Measurements from ENCODE around the gene CACNA2D3. TPM values are rescaled to one million over a fixed set of nuclear protein-coding genes. Genes with fewer than 3 reads are reported as not detected.

Gene CACNA2D3
- total RNA-seq, 2 donors from 2014 or later = not detected

- peaks cover 4% of the 10 kb centered on the region for H3K9me3 Mint-ChIP-seq
- no peaks in the 10 kb centered on the region for H3K4me1 Mint-ChIP-seq
- no peak overlapping the region for H3K4me3 Mint-ChIP-seq
- no peaks in the 10 kb centered on the region for H3K36me3 Mint-ChIP-seq (ENCODE audit: low read depth)
- ATAC-seq (replicated peaks) = no peak
- H3K27me3 Mint-ChIP-seq = peaks cover 3% of the 10 kb centered on the region
- no peak overlapping the region for H3K27ac Mint-ChIP-seq
Observed at GRCh38 chr3:55002416-55002930, 880.1 kb downstream of the CACNA2D3 start.

GRCh38 chr3:55006244-55006676, 883.9 kb downstream of the CACNA2D3 start:
- Mint-ChIP-seq H3K4me3 (no peak overlapping the region), H3K9me3 (peaks cover 4% of the 10 kb centered on the region), H3K36me3 (ENCODE audit: low read depth) (no peaks in the 10 kb centered on the region), H3K4me1 (no peaks in the 10 kb centered on the region), H3K27ac (no peak overlapping the region), H3K27me3 (peaks cover 3% of the 10 kb centered on the region)
- ATAC-seq (replicated peaks) = no peak

GRCh38 chr3:55007971-55008370, 885.6 kb downstream of the CACNA2D3 start:
- Mint-ChIP-seq H3K36me3 (ENCODE audit: low read depth) (no peaks in the 10 kb centered on the region), H3K4me3 (no peak overlapping the region), H3K27ac (no peak overlapping the region)

GRCh38 chr3:55009372-55009771, 887.0 kb downstream of the CACNA2D3 start:
- no peaks in the 10 kb centered on the region for H3K9me3 Mint-ChIP-seq
- no peak overlapping the region for H3K4me3 Mint-ChIP-seq
- no peak for ATAC-seq (replicated peaks)
- no peak overlapping the region for H3K27ac Mint-ChIP-seq
- H3K36me3 Mint-ChIP-seq (ENCODE audit: low read depth) = no peaks in the 10 kb centered on the region
- no peaks in the 10 kb centered on the region for H3K4me1 Mint-ChIP-seq
- H3K27me3 Mint-ChIP-seq = peaks cover 6% of the 10 kb centered on the region

More at GRCh38 chr3:55007971-55008370, 885.6 kb downstream of the CACNA2D3 start:
- peaks cover 4% of the 10 kb centered on the region for H3K9me3 Mint-ChIP-seq
- no peaks in the 10 kb centered on the region for H3K4me1 Mint-ChIP-seq
- no peak for ATAC-seq (replicated peaks)
- H3K27me3 Mint-ChIP-seq = peaks cover 6% of the 10 kb centered on the region

GRCh38 chr3:55012091-55012490, 889.7 kb downstream of the CACNA2D3 start:
- Mint-ChIP-seq H3K4me1 (no peaks in the 10 kb centered on the region), H3K4me3 (no peak overlapping the region), H3K9me3 (no peaks in the 10 kb centered on the region), H3K27me3 (peaks cover 3% of the 10 kb centered on the region), H3K27ac (no peak overlapping the region), H3K36me3 (ENCODE audit: low read depth) (no peaks in the 10 kb centered on the region)
- ATAC-seq (replicated peaks) = no peak

GRCh38 chr3:55013145-55013925, 891.0 kb downstream of the CACNA2D3 start:
- Mint-ChIP-seq H3K27me3 (peaks cover 3% of the 10 kb centered on the region), H3K9me3 (no peaks in the 10 kb centered on the region), H3K36me3 (ENCODE audit: low read depth) (no peaks in the 10 kb centered on the region), H3K4me1 (no peaks in the 10 kb centered on the region), H3K4me3 (no peak overlapping the region), H3K27ac (no peak overlapping the region)
- no peak for ATAC-seq (replicated peaks)

GRCh38 chr3:55014081-55014480, 891.7 kb downstream of the CACNA2D3 start:
- Mint-ChIP-seq H3K36me3 (ENCODE audit: low read depth) (no peaks in the 10 kb centered on the region), H3K4me1 (no peaks in the 10 kb centered on the region), H3K27ac (no peak overlapping the region), H3K4me3 (no peak overlapping the region), H3K9me3 (peaks cover 3% of the 10 kb centered on the region), H3K27me3 (peaks cover 3% of the 10 kb centered on the region)
- no peak for ATAC-seq (replicated peaks)

GRCh38 chr3:55014906-55015305, 892.6 kb downstream of the CACNA2D3 start:
- ATAC-seq (replicated peaks) = no peak
- H3K27ac Mint-ChIP-seq = no peak overlapping the region
- H3K4me1 Mint-ChIP-seq = no peaks in the 10 kb centered on the region
- peaks cover 3% of the 10 kb centered on the region for H3K9me3 Mint-ChIP-seq
- H3K36me3 Mint-ChIP-seq (ENCODE audit: low read depth) = no peaks in the 10 kb centered on the region
- H3K4me3 Mint-ChIP-seq = no peak overlapping the region
- H3K27me3 Mint-ChIP-seq = peaks cover 3% of the 10 kb centered on the region

- H3K36me3 Mint-ChIP-seq (ENCODE audit: low read depth) = no peaks in the 10 kb centered on the region
- peaks cover 3% of the 10 kb centered on the region for H3K9me3 Mint-ChIP-seq
- H3K27me3 Mint-ChIP-seq = peaks cover 3% of the 10 kb centered on the region
- ATAC-seq (replicated peaks) = no peak
- H3K4me3 Mint-ChIP-seq = no peak overlapping the region
- no peak overlapping the region for H3K27ac Mint-ChIP-seq
- no peaks in the 10 kb centered on the region for H3K4me1 Mint-ChIP-seq
Observed at GRCh38 chr3:55017876-55018275, 895.5 kb downstream of the CACNA2D3 start.

GRCh38 chr3:55030938-55031337, 908.6 kb downstream of the CACNA2D3 start:
- peaks cover 9% of the 10 kb centered on the region for H3K9me3 Mint-ChIP-seq
- H3K27ac Mint-ChIP-seq = no peak overlapping the region
- H3K4me3 Mint-ChIP-seq = no peak overlapping the region
- no peaks in the 10 kb centered on the region for H3K4me1 Mint-ChIP-seq
- no peaks in the 10 kb centered on the region for H3K27me3 Mint-ChIP-seq
- ATAC-seq (replicated peaks) = no peak
- H3K36me3 Mint-ChIP-seq (ENCODE audit: low read depth) = no peaks in the 10 kb centered on the region

GRCh38 chr3:55036883-55037577, 914.7 kb downstream of the CACNA2D3 start:
- Mint-ChIP-seq H3K4me1 (no peaks in the 10 kb centered on the region), H3K27me3 (no peaks in the 10 kb centered on the region), H3K4me3 (no peak overlapping the region), H3K27ac (no peak overlapping the region), H3K9me3 (peaks cover 4% of the 10 kb centered on the region), H3K36me3 (ENCODE audit: low read depth) (no peaks in the 10 kb centered on the region)
- ATAC-seq (replicated peaks) = no peak

- Mint-ChIP-seq H3K27me3 (no peaks in the 10 kb centered on the region), H3K36me3 (ENCODE audit: low read depth) (no peaks in the 10 kb centered on the region), H3K27ac (no peak overlapping the region), H3K4me3 (no peak overlapping the region), H3K4me1 (no peaks in the 10 kb centered on the region), H3K9me3 (peaks cover 4% of the 10 kb centered on the region)
- no peak for ATAC-seq (replicated peaks)
Observed at GRCh38 chr3:55042591-55042990, 920.2 kb downstream of the CACNA2D3 start.

GRCh38 chr3:55044486-55044885, 922.1 kb downstream of the CACNA2D3 start:
- peaks cover 4% of the 10 kb centered on the region for H3K9me3 Mint-ChIP-seq
- no peaks in the 10 kb centered on the region for H3K36me3 Mint-ChIP-seq (ENCODE audit: low read depth)
- no peaks in the 10 kb centered on the region for H3K4me1 Mint-ChIP-seq
- H3K4me3 Mint-ChIP-seq = no peak overlapping the region
- H3K27ac Mint-ChIP-seq = no peak overlapping the region
- ATAC-seq (replicated peaks) = no peak
- no peaks in the 10 kb centered on the region for H3K27me3 Mint-ChIP-seq

GRCh38 chr3:55059027-55059629, 936.8 kb downstream of the CACNA2D3 start:
- no peaks in the 10 kb centered on the region for H3K36me3 Mint-ChIP-seq (ENCODE audit: low read depth)
- H3K9me3 Mint-ChIP-seq = peaks cover 9% of the 10 kb centered on the region
- no peak overlapping the region for H3K27ac Mint-ChIP-seq
- no peaks in the 10 kb centered on the region for H3K4me1 Mint-ChIP-seq
- no peak for ATAC-seq (replicated peaks)
- no peak overlapping the region for H3K4me3 Mint-ChIP-seq
- H3K27me3 Mint-ChIP-seq = peaks cover 3% of the 10 kb centered on the region

Measured in activated T-helper 17 cell treated with anti-CD3 and anti-CD28 coated beads, Interleukin-2, amount 50 U/mL, for 72 hours (primary cell).